Panc1 (cell line): Measurements from ENCODE around the gene SUGCT.

Source experiments
- CTCF ChIP-seq: fragments of 450-650 bp; IDR thresholded peaks from 2 replicates; pipeline ENCODE4 v1.5.1; 2017; ENCODE audit warnings: mild to moderate bottlenecking
- POLR2AphosphoS5 ChIP-seq: IDR thresholded peaks from 2 replicates; pipeline ENCODE4 v1.6.1; 2012; ENCODE audit warnings: mild to moderate bottlenecking, low read depth, low read length, moderate library complexity
- REST ChIP-seq, 2 experiments: IDR thresholded peaks; 2 replicates each; pipeline ENCODE4 v1.6.1; 2011 to 2012; ENCODE audit warnings: low read depth in 2 of 2, control low read depth in 1 of 2, low read length in 1 of 2, mild to moderate bottlenecking in 1 of 2, moderate library complexity in 1 of 2; ENCODE audit not compliant: insufficient read depth in 1 of 2
- SIN3A ChIP-seq: IDR thresholded peaks from 2 replicates; pipeline ENCODE4 v1.6.1; 2012; ENCODE audit warnings: low read depth, mild to moderate bottlenecking, low read length, moderate library complexity, borderline replicate concordance; ENCODE audit not compliant: insufficient read depth
- TCF7L2 ChIP-seq: IDR thresholded peaks from 2 replicates; pipeline ENCODE4 v1.6.1; 2011; ENCODE audit warnings: mild to moderate bottlenecking, low read depth, low read length, inconsistent platforms

GRCh38 chr7:40151504-40151903, 16.7 kb downstream of the SUGCT start:
- TF ChIP-seq POLR2AphosphoS5, result no peak
- TF ChIP-seq CTCF, result no peak
- TF ChIP-seq TCF7L2, result no peak
- no peak for TF ChIP-seq REST (IDR thresholded peaks at IDR 0.05; ENCODE audit: insufficient read depth in 1 of 2, low read depth in 2 of 2, low read length in 1 of 2)
- no peak for TF ChIP-seq SIN3A
